K562 (cell line): Measurements from ENCODE around the gene ATXN2L. TPM values are rescaled to one million over a fixed set of nuclear protein-coding genes. Genes with fewer than 3 reads are reported as not detected.

Experiments used
- AFF1 ChIP-seq, 2 experiments: fragments of 450-650 bp; IDR thresholded peaks; 2 replicates each; pipeline ENCODE4 v1.6.1; 2018; ENCODE audit warnings: mild to moderate bottlenecking in 2 of 2, low read depth in 1 of 2; ENCODE audit not compliant: partially characterized antibody in 2 of 2
- BRF2 ChIP-seq: IDR thresholded peaks from 3 replicates; pipeline ENCODE4 v1.6.1; 2011; ENCODE audit warnings: borderline replicate concordance, mild to moderate bottlenecking; ENCODE audit not compliant: insufficient read length, insufficient read depth
- CUX1 ChIP-seq: fragments of 200-800 bp; sonication (Bioruptor generic); IDR thresholded peaks from 2 replicates; pipeline ENCODE4 v1.6.1; 2016; ENCODE audit warnings: missing genetic modification characterization, missing compliant biosample characterization
- HDGF ChIP-seq: fragments of 450-650 bp; IDR thresholded peaks from 2 replicates; pipeline ENCODE4 v1.6.1; 2016
- IRF1 ChIP-seq: sonication (generic); formaldehyde crosslinking; IDR thresholded peaks from 2 replicates; pipeline ENCODE4 v1.8.0; 2022; ENCODE audit warnings: missing genetic modification reagents, mild to moderate bottlenecking, borderline replicate concordance
- NR2C2 ChIP-seq, 2 experiments: fragments of 200-800 bp in 1 of 2; sonication (Bioruptor generic) in 1 of 2; sonication (generic) in 1 of 2; formaldehyde crosslinking in 1 of 2; IDR thresholded peaks; 2 replicates each; pipeline versions ENCODE4 v1.6.1 to v1.8.0; 2016 to 2022; ENCODE audit warnings: mild to moderate bottlenecking in 1 of 2, missing compliant biosample characterization in 1 of 2, missing genetic modification characterization in 1 of 2, missing genetic modification reagents in 1 of 2
- SMARCC2 ChIP-seq: fragments of 450-650 bp; IDR thresholded peaks from 2 replicates; pipeline ENCODE4 v1.6.1; 2017; ENCODE audit warnings: antibody characterized with exemption, moderate library complexity, mild to moderate bottlenecking, low read depth
- U2AF2 ChIP-seq: fragments of 200-400 bp; formaldehyde crosslinking; optimal IDR thresholded peaks from 2 replicates; pipeline ENCODE3; 2017; ENCODE audit warnings: low read depth, mild to moderate bottlenecking, low read length
- ZFPM2 ChIP-seq: fragments of 250-450 bp; sonication (Bioruptor Pico); IDR thresholded peaks from 2 replicates; pipeline ENCODE4 v1.5.1; 2022; ENCODE audit warnings: mild to moderate bottlenecking
- ZFX ChIP-seq: sonication (generic); formaldehyde crosslinking; IDR thresholded peaks from 2 replicates; pipeline ENCODE4 v1.8.0; 2022; ENCODE audit warnings: mild to moderate bottlenecking, missing genetic modification reagents, moderate library complexity
- ZNF140 ChIP-seq: fragments of 250-450 bp; sonication (Bioruptor Pico); IDR thresholded peaks from 2 replicates; pipeline ENCODE4 v1.8.0; 2021; ENCODE audit warnings: moderate library complexity, mild to moderate bottlenecking, inconsistent platforms
- ZNF384 ChIP-seq: IDR thresholded peaks from 2 replicates; pipeline ENCODE4 v1.6.1; 2012; ENCODE audit warnings: low read depth, low read length, improper control_type of control experiment
- ZNF431 ChIP-seq: sonication (generic); formaldehyde crosslinking; IDR thresholded peaks from 2 replicates; pipeline ENCODE4 v1.8.0; 2022; ENCODE audit warnings: mild to moderate bottlenecking, missing genetic modification reagents
- polyA plus RNA-seq, 8 experiments: library from polyadenylated mRNA; depleted of rRNA in 4 of 8; stranded (reverse) in 5 of 8; unstranded in 3 of 8; fragments of >200 nt; fragmentation: Nextera tagmentation in 2 of 8; fragmentation: Illumina TruSeq in 1 of 8; extraction: Ambion mirVana in 2 of 8; extraction: Trizol in 1 of 8; gene quantifications; 2 replicates each; pipeline versions ENCODE4 v1.2.1 to v1.2.3, GENCODE V29; 2011 to 2014; ENCODE audit warnings: inconsistent platforms in 1 of 8, missing spikeins in 1 of 8
- total RNA-seq, 7 experiments: library from RNA; depleted of rRNA in 6 of 7; stranded (reverse); fragments of >200 nt in 6 of 7; fragmentation: Illumina TruSeq in 2 of 7; extraction: Trizol in 2 of 7; gene quantifications; 2 replicates each; pipeline versions ENCODE4 v1.2.1 to v1.2.3, GENCODE V29; 2011 to 2021; ENCODE audit warnings: low replicate concordance in 1 of 7

Gene ATXN2L
- total and polyA plus RNA-seq, 9 of the 15 experiments (the other 6 are each of a cell fraction or from before 2014, with no cell fraction given): 3.8 to 280 (median 37.2) TPM

GRCh38 chr16:28846080-28846932, 23.5 kb downstream of the ATXN2L start, which contains the start of gene TUFM (continued):
- no peak for TF ChIP-seq CUX1 (CRISPR knock-in tag)
- peak in 1 of 2 experiments; percentile 88 for TF ChIP-seq AFF1 (IDR thresholded peaks at IDR 0.05; ENCODE audit: low read depth in 1 of 2, partially characterized antibody in 2 of 2)
- peak; percentile 54; the same call in 1 of the 2 replicates for TF ChIP-seq HDGF
- TF ChIP-seq BRF2: no peak
- no peak for TF ChIP-seq U2AF2
- TF ChIP-seq ZNF431: no peak
- TF ChIP-seq ZNF384: peak; percentile 41; the same call in 1 of the 2 replicates
- TF ChIP-seq NR2C2 (CRISPR knock-in tag; IDR thresholded peaks at IDR 0.05): peak; percentile 82
- TF ChIP-seq NR2C2 (tag; IDR thresholded peaks at IDR 0.05): peak; percentile 95
- no peak for TF ChIP-seq IRF1 (CRISPR knock-in tag)
- no peak for TF ChIP-seq SMARCC2
- TF ChIP-seq ZFPM2: no peak
- TF ChIP-seq ZNF140 (CRISPR knock-in tag): no peak
- TF ChIP-seq ZFX (CRISPR knock-in tag): peak; percentile 100
